ENCODE measurements around the gene ATP1B3.
"Not testable (repeated sequence)": the region's sequence is repeated elsewhere in the genome, so short reads cannot be mapped to it uniquely, and the experiment has no call there.

ATP1B3 gene

DNA sequence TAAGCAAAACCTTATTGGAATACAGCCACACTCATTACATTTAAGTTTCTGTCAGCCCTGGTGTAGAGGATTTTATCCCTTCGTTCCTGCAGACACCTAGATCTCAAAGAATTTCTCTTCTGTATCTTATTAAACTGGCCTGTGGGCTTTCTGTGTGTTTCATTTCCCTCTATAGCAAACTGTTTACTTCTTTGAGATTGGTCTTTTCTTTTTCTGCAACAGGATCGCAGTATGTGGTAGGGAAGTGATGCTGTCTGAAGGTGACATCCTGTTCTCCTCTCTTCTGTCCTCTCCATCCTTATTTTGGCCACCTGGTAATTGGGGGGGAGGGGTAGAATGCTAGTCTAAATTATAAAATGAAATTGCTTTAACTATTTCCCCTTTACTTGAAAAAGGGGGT lies 25.5 kb downstream of the ATP1B3 start:
- in situ Hi-C loops (cut with HindIII; ENCODE audit: low sequenced_read_pairs) = no loop called here

DNA sequence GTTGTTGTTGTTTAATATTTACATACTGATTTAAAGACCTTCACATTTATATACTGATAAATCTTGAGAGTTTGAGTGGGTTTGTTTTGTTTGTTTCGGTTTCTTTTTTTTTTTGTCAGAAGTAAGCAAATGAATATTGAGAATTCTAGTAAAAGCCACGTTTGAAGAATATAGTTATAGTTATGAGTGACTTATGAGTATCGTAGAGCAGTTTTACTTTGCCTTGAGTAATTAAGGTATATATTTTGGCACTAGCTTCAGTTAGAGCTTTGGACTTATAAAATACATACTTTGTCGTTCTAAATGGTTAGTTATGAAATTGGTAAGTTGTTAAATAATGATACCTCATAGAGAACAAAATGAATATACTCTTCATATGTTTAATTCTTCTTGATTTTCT lies 27.8 kb downstream of the ATP1B3 start:
- in situ Hi-C loops (cut with HindIII; ENCODE audit: low sequenced_read_pairs) = no loop called here

DNA sequence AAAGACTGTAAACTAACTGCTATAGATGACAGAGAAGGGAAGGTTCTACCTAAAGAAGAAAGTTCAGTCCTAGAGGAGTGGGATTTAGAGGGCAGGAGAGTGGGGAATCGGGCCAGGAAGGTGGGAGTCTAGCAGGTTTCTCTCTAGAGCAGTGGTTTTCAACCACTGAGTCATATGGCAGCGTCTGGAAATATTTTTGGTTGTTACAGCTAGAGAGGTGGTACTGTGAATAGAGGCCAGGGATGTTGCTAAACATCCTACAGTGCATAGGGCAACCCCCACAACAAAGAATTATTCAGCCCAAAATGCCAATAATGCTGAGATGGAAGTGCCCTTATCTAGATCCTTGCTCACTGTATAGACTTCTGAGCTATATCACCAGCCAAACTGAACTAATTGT lies 28.7 kb downstream of the ATP1B3 start:
- in situ Hi-C loops (cut with HindIII; ENCODE audit: low sequenced_read_pairs) = no loop called here

DNA sequence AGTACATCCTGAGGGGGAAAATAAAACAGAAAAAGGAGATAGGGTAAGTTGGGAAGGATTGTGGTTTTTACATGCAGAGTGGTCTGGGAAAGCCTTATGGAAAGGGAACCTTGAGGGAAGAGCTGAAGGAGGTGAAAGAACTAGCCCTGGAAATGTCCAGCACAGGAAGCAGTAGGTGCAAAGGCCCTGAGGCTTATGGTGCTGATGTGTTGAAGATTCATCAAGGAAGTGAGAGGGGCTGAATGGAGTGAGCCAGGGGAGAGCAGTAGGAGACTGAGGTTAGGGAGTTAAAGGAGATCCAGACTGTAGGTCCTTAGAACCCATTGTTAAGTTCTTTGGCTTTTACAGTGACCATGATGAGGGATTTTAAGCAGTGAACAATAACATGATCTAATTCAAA lies 33.0 kb downstream of the ATP1B3 start:
- in situ Hi-C loops (cut with HindIII; ENCODE audit: low sequenced_read_pairs) = no loop called here

DNA sequence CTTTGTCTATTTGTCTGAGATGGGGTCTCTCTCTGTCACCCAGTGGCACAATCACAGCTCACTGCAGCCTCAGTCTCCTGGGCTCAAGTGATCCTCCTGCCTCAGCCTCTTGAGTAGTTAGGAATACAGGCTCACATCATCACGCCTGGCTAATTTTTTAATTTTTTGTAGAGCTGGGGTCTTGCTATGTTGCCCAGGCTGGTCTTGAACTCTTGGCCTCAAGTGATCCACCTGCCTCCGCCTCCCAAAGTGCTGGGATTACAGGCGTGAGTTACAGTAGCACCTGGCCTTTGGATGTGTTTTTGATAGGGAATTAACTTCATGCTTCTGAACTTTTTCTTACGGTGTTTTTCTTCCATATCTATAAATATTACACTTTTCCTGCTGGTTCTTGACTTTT lies 33.5 kb downstream of the ATP1B3 start:
- in situ Hi-C loops (cut with HindIII; ENCODE audit: low sequenced_read_pairs) = not testable (repeated sequence)

DNA sequence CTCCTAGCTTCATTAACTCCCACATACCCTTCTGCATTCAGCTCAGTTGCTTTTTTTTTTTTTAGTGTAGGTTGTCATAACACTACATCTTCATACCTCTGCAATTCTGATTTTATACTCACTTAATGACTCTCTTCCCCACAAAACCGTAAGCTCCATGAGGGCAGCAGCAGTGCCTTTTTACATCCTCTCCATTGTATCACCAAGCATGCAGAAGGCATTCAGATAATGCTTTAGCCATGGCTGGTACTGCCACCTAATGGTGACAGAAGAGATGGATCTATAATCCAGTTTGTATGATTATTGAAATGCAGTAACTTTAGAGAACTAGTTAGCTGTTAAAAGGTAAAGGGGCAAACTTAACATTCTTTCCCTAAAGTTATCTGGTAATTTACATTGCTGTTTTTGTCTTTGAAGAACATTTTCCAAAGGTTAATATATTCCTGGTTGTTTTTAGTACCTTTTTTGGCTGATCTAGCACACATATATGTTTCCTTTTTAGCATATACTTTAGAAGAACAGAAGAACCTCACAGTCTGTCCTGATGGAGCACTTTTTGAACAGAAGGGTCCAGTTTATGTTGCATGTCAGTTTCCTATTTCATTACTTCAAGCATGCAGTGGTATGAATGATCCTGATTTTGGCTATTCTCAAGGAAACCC lies 36.8 kb downstream of the ATP1B3 start:
- in situ Hi-C loops (cut with HindIII; ENCODE audit: low sequenced_read_pairs) = no loop called here

DNA sequence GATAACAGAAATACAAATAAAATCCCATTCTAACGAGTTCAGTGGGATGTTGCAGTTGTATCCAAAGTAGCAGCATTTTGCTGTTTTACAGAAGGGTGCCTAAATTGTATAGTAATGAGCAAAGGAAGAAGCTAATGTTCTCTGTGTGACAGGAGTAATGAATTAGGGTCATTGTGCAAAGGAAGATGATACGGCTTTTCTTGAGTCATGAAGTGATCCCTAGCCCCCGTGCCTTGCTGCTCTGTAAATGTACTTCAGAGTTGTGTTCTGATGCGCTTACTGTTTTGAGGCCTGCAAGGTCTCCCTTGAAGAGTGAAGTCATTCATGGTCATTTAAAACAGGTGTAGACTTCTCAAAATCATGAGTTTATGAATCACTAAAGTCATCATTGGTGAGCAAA lies 37.9 kb downstream of the ATP1B3 start:
- in situ Hi-C loops (cut with HindIII; ENCODE audit: low sequenced_read_pairs) = no loop called here

DNA sequence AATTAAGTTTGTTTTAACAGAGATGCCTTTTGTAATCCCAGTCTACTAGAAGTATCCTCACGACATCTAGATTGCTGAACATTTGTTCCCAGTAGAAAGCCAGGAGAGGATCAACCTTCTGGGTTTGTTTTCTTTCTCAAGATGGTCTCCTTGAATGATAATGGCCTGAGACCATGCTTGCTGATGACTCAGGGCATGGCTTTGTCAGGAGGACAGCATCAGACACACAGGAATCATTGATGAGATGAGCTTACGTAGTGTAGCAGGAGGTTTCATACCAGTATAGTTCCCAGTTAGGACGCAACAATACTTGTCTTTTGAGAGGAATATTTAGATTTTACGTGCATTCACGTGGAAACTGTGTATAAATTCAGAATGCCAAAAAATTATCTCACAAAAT lies 38.6 kb downstream of the ATP1B3 start:
- in situ Hi-C loops (cut with HindIII; ENCODE audit: low sequenced_read_pairs) = no loop called here

DNA sequence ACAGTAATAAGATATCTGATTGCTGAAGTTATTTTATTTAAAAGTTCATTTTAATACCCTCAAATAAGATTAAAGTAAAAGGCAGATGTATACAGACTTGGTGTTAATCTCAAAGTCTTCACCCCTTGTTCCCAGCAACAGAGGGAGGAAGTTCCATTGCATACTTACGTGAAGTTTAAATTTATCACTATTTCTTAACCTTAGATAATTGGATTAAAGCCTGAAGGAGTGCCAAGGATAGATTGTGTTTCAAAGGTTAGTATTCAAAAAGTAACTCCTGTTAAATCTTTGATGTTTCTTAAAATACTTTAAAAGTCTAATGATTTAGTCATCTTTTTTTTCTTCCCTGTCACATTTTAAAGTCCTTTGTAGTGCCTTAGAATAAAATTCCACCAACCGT lies 39.3 kb downstream of the ATP1B3 start:
- in situ Hi-C loops (cut with HindIII; ENCODE audit: low sequenced_read_pairs) = no loop called here

DNA sequence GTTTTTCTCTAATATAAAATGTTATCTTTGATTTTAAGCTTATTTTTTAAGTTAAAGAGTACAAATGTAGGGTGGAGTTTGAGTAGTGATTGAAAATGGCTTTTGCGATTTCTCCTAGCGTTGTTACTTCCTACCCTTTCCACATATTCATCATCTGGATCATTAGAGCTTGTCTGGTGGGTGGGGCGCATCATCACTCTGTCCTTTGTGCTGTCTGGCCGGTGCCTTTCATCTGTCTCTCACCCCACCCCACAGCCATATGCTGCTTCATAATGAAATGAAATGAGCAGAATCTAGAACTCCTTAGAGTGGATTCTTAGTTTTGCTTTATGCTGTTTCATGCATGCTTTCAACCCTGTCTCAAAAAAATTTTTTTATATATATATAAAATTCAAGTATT lies 44.3 kb downstream of the ATP1B3 start:
- in situ Hi-C loops (cut with HindIII; ENCODE audit: low sequenced_read_pairs) = no loop called here

DNA sequence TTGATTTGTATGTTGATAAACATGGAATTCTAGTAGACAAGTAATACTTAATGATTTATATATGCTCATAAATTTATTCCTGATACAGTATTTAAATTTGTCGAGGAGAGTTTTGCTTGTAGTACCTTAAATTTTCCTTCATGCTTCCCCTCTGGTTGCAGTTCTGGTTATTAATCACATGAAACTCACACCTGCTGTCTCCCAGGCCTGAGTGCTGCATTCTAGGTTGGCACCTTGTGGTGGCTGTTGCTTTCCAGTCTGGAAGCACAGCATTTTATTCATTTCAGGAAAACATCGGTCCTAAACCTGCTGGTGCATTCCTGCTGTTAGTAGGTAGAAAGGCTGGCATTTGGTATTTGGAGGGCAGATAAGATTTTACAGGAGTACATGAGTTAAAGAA lies 44.9 kb downstream of the ATP1B3 start:
- in situ Hi-C loops (cut with HindIII; ENCODE audit: low sequenced_read_pairs) = no loop called here

DNA sequence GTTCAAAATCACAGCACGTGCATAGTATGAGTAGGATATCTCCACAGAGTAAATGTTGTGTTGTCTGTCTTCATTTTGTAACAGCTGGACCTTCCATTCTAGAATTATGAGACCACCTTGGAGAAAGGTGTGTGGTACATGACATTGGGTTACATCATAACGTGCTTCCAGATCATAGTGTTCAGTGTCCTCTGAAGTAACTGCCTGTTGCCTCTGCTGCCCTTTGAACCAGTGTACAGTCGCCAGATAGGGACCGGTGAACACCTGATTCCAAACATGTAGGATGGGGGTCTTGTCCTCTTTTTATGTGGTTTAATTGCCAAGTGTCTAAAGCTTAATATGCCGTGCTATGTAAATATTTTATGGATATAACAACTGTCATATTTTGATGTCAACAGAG lies 49.2 kb downstream of the ATP1B3 start:
- in situ Hi-C loops (cut with HindIII; ENCODE audit: low sequenced_read_pairs) = not testable (repeated sequence)

DNA sequence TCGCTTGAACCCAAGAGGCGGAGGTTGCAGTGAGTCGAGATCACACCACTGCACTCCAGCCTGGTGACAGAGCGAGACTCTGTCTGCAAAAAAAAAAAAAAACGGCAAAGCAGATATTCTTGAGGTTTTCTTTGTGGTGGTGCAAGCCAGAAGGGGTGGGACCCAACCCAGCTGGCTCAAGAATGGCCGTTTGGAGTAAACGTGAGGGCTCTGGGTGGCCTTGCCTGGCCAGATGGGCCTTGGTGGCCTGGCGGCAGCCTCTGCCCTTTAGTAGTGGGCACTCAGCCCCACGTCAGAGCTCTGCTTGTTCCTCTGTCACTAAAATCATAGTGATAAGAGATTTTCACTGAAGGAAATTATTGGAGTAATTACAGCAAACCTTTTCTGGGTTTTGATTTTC lies 50.5 kb downstream of the ATP1B3 start:
- in situ Hi-C loops (cut with HindIII; ENCODE audit: low sequenced_read_pairs) = no loop called here

DNA sequence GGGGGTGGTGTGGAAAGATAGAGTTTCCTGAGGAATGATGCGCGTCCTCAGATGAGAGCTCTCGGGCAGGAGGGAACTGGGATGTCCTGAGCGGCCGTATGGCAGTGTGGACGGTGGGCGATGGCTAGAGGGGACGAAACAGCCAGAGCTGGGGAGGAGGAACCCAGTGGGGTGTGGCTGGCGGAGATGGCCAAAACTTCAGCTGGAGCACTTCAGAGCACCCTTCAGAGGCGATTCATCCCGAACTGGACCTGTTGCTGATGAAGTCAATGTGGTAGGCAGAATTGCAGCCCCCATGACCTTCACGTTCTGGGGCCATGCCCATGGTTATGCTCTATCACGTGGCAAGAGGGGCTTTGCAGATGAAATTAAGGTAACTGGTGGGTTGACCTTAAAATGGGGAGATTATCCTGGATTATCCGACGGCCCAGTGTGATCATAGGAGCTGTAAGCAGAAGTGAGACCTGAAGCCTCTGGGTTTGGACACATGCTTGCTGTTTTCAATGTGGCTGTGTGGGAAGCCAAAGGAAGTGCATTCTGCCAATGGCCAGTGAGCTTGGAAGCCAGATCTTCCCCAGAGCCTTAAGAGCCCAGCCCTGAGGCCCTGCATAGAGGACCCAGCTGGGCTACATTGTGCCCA lies 52.3 kb downstream of the ATP1B3 start:
- in situ Hi-C loops (cut with HindIII; ENCODE audit: low sequenced_read_pairs) = no loop called here

DNA sequence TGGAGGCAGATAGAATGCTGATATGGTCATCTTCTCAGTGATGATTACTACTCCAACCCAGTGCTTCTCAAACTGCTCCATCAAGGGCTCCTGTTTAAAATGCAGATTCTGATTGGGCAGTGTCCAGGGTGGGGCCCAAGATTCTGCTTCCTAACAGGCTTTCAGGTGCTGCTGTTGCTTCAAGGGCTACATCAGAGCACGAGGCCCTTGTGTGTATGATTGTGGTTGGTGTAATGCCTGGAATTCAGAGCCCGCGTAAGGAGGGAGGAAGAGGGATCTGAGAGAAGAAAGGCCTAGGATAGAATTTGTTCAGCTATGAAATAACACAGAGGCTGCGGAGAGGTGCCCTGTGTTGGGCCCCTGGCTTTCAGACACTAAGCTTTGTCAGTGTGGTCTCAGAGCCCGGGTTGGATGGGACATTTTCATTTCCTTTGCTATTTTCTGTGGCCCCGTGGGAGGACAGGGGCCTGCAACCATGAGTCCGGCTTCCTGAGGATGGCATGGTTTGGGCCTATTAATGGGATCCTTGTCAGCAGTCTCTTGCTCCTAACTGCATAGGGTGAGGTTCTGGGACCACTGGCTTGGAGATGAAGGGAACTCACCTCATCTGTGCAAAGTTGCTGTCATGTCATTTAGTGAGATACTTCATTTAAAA lies 53.0 kb downstream of the ATP1B3 start:
- in situ Hi-C loops (cut with HindIII; ENCODE audit: low sequenced_read_pairs) = no loop called here

DNA sequence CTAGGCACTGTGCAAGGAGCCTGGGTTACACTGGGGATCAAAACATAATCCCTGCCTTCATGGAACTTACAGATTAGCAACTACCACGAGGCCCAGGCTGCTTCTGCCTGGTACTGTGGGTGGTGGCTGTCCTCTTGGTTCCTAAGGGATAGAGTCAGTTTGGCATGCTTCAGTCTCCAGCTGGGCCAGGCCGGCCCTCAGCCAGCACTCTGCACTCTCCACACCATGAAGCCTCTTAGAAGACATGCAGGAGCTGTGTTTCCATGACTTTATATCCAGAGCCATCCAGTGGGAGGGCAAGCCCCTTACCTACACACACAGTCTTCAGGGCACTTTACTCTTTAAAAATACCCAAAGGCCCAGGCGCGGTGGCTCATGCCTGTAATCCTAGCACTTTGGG lies 54.4 kb downstream of the ATP1B3 start:
- in situ Hi-C loops (cut with HindIII; ENCODE audit: low sequenced_read_pairs) = no loop called here

DNA sequence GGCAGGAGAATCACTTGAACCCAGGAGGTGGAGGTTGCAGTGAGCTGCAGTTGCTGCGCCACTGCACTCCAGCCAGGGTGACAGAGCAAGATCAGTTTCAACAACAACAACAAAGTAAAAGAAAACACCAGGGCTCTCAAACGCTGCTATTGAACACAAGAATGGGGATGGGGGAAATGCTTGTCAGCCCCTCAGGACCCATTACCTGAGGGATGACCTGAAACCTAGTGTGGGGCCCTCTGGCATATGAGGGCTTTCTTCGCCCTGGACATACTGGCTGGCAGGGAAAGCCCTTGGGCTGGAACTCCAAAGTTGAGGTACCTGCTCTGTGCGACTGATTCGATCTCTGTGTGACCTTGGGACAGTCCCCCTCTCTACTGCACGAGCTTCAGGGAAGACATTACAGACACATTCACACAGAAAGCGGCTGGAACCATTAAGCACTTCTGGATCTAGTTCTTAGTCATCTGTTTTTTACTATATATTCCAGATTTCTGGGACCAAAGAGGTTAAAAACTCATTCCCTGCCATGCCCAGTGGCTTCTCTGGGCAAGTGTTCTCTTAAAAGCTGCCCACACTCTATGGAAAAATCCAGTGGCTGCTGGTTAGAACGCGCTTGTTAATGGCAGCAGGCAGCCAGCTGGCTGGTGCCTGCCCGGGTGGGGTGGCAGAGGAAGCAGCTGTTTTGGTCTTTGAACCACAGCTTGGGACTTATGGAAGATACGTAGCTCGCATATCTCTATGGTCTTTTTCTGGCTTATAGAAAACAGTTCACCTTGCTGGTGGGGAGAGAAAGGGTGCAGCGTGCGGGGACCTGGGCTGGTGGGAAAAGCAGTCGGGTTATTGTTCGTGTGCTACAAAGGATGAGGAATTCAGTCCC lies 57.2 kb downstream of the ATP1B3 start:
- in situ Hi-C loops (cut with HindIII; ENCODE audit: low sequenced_read_pairs) = no loop called here

DNA sequence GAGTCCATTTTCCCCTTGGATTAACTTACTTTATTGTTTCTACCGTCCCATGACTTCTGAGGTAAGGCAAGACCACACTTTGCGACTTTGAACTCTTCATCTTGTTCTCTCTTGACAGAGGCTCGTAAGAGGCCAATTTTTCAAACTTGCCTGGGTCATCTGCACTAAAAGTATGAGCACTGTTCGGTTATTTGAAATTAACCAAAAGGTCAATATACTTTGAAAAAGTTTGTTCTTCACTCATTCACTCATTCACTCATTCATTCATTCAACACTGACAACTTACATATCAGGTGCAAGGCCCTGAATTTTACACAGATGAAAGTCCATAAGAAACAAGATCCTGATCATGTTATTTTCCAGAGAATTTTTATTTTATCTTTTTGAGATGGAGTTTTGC lies 57.9 kb downstream of the ATP1B3 start:
- in situ Hi-C loops (cut with HindIII; ENCODE audit: low sequenced_read_pairs) = no loop called here

DNA sequence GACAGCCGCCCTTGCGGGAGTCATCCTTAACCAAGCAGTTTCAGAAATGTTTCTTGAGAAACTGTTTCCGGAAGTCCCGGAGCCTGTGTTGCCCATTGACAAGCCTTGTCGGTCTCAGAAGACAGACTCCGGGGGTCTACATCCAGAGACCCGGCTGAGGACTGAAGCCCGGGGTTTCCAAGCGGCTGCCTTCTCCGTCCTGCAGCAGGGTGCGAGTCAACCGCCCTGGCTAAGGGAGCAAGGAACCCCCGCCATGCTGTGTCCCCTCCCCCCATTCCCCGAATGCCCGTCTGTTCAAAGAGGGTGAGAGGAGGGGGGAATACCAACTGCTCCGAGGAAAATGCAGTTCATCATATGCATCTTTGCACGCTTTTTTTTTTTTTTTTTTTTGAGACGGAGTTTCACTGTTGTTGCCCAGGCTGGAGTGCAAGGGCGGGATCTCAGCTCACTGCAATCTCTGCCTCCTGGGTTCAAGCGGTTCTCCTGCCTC lies 61.6 kb downstream of the ATP1B3 start:
- in situ Hi-C loops (cut with HindIII; ENCODE audit: low sequenced_read_pairs) = no loop called here

DNA sequence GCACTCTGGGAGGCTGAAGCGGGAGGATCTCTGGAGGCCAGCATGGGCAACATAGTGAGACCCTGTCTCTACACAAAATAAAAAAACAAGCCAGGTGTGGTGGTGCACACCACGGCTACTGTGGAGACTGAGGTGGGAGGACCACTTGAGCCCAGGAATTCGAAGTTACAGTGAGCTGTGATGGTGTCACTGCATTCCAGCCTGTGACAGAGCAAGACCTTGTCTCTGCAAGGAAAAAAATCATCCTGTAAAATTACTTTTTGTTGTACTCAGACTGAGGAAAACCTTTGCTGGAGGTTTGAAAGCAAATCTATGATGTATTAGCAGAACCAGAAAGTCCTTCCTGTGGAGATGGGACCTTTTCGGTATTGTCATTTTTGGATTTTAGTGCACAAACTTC lies 63.3 kb downstream of the ATP1B3 start:
- in situ Hi-C loops (cut with HindIII; ENCODE audit: low sequenced_read_pairs) = no loop called here

DNA sequence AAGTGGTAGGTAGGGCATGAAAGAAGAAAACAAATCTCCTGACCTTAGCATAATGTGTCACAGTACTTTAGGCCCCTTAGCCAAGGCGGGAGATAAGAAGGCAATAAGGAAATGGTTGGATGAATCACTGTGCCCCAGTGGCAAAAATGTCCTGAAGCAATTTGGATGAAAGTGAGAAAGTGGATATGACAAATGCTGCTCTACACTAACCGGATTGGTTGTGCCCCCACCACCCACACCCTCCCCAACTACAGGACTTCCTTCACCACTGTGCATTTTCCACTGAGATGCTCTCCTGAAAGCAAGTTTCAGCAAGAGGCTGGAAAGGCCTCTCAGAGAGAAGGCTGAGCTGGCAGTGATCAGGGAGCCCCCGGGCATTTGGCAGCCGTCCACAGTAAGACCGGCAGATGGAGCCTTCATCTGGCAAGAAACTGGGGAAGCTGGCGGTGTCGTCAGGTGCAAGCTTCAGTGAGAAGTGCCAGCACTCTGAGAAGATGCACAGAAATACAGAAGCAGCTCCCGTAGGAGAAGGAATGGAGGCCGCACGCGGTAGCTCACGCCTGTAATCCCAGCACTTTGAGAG lies 63.8 kb downstream of the ATP1B3 start:
- in situ Hi-C loops (cut with HindIII; ENCODE audit: low sequenced_read_pairs) = no loop called here

Measured in endothelial cell of hepatic sinusoid (primary cell).